Spinal cord (tissue), 10 donors: ENCODE data around the gene SLC37A1. TPM values are rescaled to one million over a fixed set of nuclear protein-coding genes. Genes with fewer than 3 reads are reported as not detected.

Source experiments
- DNase-seq, 6 donors: peaks; one replicate each; pipeline versions ENCODE4 v3.0.0 to v3.0.0-alpha.2; 2013 to 2015; ENCODE audit warnings: low spot score in 6 of 6, low read depth in 4 of 6
- H3K27ac ChIP-seq: one replicate; pipeline ENCODE4 v1.5.1; 2013; ENCODE audit warnings: low read depth, low read length, control low read depth
- H3K27me3 ChIP-seq: one replicate; pipeline ENCODE4 v1.6.1; 2013; ENCODE audit warnings: low read length; ENCODE audit not compliant: control insufficient read depth, insufficient read depth
- H3K36me3 ChIP-seq: one replicate; pipeline ENCODE4 v1.6.1; 2013; ENCODE audit warnings: low read length; ENCODE audit not compliant: control insufficient read depth, insufficient read depth
- H3K4me1 ChIP-seq: one replicate; pipeline ENCODE4 v1.6.1; 2013; ENCODE audit warnings: low read length; ENCODE audit not compliant: control insufficient read depth, insufficient read depth
- H3K4me3 ChIP-seq: one replicate; pipeline ENCODE4 v1.5.1; 2013; ENCODE audit warnings: low read depth, low read length, control low read depth
- H3K9me3 ChIP-seq: one replicate; pipeline ENCODE4 v1.6.1; 2013; ENCODE audit warnings: low read length; ENCODE audit not compliant: control insufficient read depth, insufficient read depth
- WGBS: methylation state at CpG from one replicate; pipeline ENCODE4 v1.1.5; 2013; ENCODE audit warnings: missing lambda C conversion rate; ENCODE audit not compliant: insufficient coverage; 5-methylcytosine and 5-hydroxymethylcytosine counted together
- polyA plus RNA-seq, 2 donors: library from polyadenylated mRNA; unstranded; fragments of 120-200 nt; gene quantifications; one replicate each; pipeline ENCODE4 v1.2.1, GENCODE V29; 2013; ENCODE audit not compliant: insufficient read length in 2 of 2
- total RNA-seq, 2 donors: library from RNA; depleted of rRNA in 1 of 2; stranded (reverse); fragments of 120-200 nt in 1 of 2; fragments of >200 nt in 1 of 2; gene quantifications; one replicate each; pipeline versions ENCODE4 v1.2.3 to v1.2.4, GENCODE V29; 2013 to 2014
- donor health status: healthy.

Gene SLC37A1
- total and polyA plus RNA-seq, 4 donors, result 8.4 to 32.3 (median 22.5) TPM

DNA sequence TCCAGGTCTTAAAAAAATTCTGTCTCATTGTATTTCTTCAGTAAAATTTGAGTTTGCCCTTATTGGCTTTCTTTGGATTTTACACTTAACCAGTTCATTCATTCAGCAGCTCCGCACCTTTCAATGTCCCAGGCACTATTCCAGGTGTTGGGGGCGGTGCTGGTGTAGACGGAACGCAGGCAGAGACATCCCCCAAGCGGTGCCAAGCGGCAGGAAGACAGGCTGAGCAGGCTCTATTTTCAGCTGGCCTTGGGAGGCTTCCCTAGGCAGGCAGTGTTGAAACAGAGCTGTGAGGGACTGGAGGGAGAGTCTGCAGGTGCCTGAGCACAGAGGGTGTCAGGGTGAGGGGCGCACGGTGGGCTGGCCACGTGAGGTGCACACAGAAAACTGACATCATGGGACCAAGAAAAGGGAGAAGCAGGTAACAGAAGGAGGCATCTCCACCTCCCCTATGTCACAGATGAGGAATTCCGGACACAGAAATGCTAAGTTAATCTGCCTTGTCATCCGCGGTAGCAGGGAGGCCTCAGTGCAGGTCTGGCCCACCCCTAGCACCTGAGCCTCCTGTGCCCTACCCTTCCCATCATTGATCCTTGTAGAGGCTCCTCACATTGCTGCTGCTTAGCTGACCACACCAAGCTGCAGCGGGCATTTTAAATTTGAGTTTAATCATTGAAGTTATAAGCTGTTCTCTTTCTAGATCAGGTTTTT, 40.8 kb downstream of the SLC37A1 start:
- Histone ChIP-seq H3K9me3 (no peaks in the 10 kb centered on the region), H3K27ac (no peak overlapping the region), H3K4me1 (peaks cover 4% of the 10 kb centered on the region), H3K27me3 (no peaks in the 10 kb centered on the region), H3K36me3 (peaks cover 41% of the 10 kb centered on the region), H3K4me3 (no peak overlapping the region)
- WGBS, result 84% methylated on average over 11 of the region's 13 CpGs
- no peak for DNase-seq

DNA sequence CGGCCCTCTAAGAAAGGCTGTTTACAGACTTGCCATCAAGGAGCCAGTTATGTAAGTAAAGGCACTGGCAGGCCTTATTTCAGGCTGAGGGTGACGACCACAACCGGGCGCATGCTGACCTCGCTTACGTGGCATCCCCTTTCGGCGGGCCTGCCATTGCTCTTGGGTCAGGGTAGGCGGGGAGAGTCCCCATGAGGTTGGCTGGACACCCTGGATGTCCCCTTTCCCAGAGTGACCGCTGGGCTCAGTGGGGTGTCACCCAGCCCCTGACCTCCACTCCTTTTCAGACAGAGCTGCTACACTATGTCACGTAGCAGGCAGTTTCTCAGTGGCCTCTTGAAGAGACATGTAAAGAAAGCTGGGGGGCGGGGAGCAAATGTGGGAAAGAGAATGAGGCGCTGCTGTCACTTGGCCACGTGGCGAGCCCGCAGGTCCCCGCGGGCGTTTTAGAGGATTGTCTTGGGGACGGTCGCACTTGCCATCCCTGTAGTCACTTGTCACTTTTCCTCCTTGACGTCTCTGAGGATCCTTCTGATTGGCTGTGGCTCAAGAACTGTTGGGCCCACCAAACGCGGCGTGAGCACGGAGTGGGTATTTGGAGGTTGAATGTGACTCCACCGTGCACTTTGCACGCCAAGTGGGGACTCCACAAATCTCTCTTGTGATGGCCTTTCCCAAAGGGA, 42.2 kb downstream of the SLC37A1 start:
- Histone ChIP-seq H3K4me3 (no peak overlapping the region), H3K36me3 (peaks cover 55% of the 10 kb centered on the region), H3K9me3 (no peaks in the 10 kb centered on the region), H3K27ac (no peak overlapping the region), H3K27me3 (no peaks in the 10 kb centered on the region), H3K4me1 (peaks cover 4% of the 10 kb centered on the region)
- 89% methylated on average over 25 of the region's 28 CpGs for WGBS
- DNase-seq, result no peak

DNA sequence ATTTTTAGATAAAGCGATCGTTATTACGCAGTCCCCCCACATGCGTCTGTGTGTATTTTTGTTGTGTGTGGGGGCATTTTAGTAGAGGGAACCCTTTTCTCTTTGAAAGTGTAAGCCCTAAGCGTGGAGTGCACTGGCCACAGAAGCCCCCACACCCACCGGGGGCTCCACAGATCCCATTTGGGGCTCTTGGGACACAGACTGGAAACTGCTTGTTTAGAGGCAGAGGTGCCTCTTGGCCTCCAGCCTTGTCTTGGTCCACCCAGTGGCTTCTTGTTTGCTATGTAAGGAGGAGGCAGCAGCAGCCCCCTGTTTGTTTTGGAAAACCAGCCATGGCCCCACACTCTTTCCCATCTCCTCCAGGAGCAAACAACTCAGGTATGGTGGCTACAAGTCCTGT, 42.8 kb downstream of the SLC37A1 start:
- Histone ChIP-seq H3K36me3 (peaks cover 56% of the 10 kb centered on the region), H3K27me3 (no peaks in the 10 kb centered on the region), H3K4me3 (no peak overlapping the region), H3K4me1 (peaks cover 4% of the 10 kb centered on the region), H3K9me3 (no peaks in the 10 kb centered on the region), H3K27ac (no peak overlapping the region)
- DNase-seq, result no peak
- no CpG with 5 or more reads among the region's 6 CpGs for WGBS

- no peaks in the 10 kb centered on the region for H3K27me3 ChIP-seq
- H3K4me1 ChIP-seq, result peaks cover 4% of the 10 kb centered on the region
- 82% methylated on average over 14 of the region's 14 CpGs for WGBS
- no peak overlapping the region for H3K27ac ChIP-seq
- H3K9me3 ChIP-seq, result no peaks in the 10 kb centered on the region
- no peak overlapping the region for H3K4me3 ChIP-seq
- peaks cover 61% of the 10 kb centered on the region for H3K36me3 ChIP-seq
- DNase-seq, result no peak
Observed at GRCh38 chr21:42556960-42557359, 43.3 kb downstream of the SLC37A1 start.

- Histone ChIP-seq H3K4me3 (no peak overlapping the region), H3K9me3 (no peaks in the 10 kb centered on the region), H3K36me3 (peaks cover 64% of the 10 kb centered on the region), H3K27me3 (no peaks in the 10 kb centered on the region), H3K4me1 (peaks cover 4% of the 10 kb centered on the region), H3K27ac (no peak overlapping the region)
- 90% methylated on average over 8 of the region's 10 CpGs for WGBS
- no peak for DNase-seq
Observed at GRCh38 chr21:42557420-42557819, 43.8 kb downstream of the SLC37A1 start.

- DNase-seq, result no peak
- Histone ChIP-seq H3K4me1 (peaks cover 9% of the 10 kb centered on the region), H3K9me3 (no peaks in the 10 kb centered on the region), H3K36me3 (peaks cover 71% of the 10 kb centered on the region), H3K27me3 (no peaks in the 10 kb centered on the region), H3K27ac (no peak overlapping the region), H3K4me3 (no peak overlapping the region)
- 80% methylated on average over 1 of the region's 6 CpGs for WGBS
Observed at GRCh38 chr21:42558368-42558767, 44.7 kb downstream of the SLC37A1 start.

DNA sequence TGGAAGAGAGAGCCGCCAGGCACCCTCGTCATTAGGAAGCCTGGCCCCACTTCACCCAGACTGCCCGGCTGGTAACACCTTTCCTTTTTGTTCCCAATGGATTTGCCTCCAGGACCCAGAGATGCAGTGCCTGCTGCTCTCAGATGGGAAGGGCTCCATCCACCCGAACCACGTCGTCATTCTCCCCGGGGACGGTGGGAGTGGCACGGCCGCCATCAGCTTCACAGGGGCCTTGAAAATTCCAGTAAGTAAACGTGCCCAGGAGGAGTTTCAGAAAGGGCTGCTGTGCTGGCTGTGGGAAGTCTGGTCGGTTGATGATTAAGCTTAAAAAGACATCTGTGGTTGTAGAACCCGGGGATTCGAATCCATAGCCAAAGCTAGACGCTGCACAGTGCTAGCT, 45.2 kb downstream of the SLC37A1 start:
- DNase-seq, result no peak

DNA sequence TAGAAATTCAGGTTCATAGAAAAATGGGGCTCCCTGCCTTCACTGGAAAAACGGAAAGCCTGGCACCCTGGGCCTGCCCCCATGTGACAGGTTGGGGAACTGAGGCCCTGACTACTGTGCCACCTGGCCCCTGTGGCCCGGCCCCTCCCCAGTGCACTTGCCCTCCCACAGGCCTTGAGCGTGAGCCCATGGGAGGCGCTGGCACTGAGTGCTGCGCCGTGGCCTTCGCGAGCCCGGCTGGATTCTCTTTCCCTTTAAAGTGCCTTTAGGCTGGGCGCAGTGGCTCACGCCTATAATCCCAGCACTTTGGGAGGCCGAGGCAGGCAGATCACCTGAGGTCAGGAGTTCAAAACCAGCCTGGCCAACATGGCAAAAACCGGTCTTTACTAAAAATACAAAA, 45.7 kb downstream of the SLC37A1 start:
- H3K4me1 ChIP-seq, result peaks cover 9% of the 10 kb centered on the region
- DNase-seq, result no peak
- no peak overlapping the region for H3K27ac ChIP-seq
- H3K36me3 ChIP-seq, result peaks cover 75% of the 10 kb centered on the region
- H3K4me3 ChIP-seq, result no peak overlapping the region
- no peaks in the 10 kb centered on the region for H3K27me3 ChIP-seq
- 95% methylated on average over 13 of the region's 13 CpGs for WGBS
- no peaks in the 10 kb centered on the region for H3K9me3 ChIP-seq

More for the DNA sequence above, 45.2 kb downstream of the SLC37A1 start:
- 82% methylated on average over 15 of the region's 15 CpGs for WGBS
- Histone ChIP-seq H3K27ac (no peak overlapping the region), H3K4me1 (peaks cover 9% of the 10 kb centered on the region), H3K27me3 (no peaks in the 10 kb centered on the region), H3K4me3 (no peak overlapping the region), H3K9me3 (no peaks in the 10 kb centered on the region), H3K36me3 (peaks cover 74% of the 10 kb centered on the region)

DNA sequence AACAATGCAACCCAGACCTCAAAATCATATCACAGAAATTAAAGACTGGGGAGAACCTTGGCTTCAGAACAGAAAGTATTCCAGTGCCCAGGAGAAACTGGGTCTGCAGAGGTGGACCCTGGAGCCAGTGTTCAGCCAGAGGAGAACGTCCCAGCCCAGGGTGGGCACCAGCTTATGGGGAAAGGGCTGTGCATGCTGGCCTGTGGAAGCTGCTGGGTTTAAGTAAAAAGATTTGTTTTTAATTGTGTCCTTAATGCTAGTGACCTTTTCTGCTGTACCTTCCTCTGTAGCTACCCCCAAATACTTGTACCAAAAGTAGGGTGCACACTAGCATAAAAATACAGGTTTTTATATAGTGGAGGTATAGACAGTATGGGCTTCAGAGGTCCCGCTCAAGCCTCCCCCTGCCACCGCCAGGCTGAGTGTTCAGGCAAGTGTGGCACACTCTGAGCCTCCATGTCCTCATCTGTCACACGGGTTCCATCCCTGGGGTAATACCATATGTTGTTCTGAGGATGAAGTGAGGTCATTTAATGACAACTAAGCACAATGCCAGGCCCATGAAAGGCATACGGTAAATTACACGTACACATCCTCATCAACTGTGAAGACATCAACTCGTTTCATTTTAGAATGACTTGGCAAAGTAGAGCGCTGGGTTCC, 47.0 kb downstream of the SLC37A1 start:
- Histone ChIP-seq H3K27ac (no peak overlapping the region), H3K4me1 (peaks cover 19% of the 10 kb centered on the region), H3K4me3 (no peak overlapping the region), H3K27me3 (no peaks in the 10 kb centered on the region), H3K36me3 (peaks cover 81% of the 10 kb centered on the region), H3K9me3 (no peaks in the 10 kb centered on the region)
- peak in 1 of 6 donors; percentile 40 for DNase-seq
- WGBS, result 79% methylated on average over 5 of the region's 8 CpGs
